ENCODE measurements around the gene DCX.

The DCX gene

DNA sequence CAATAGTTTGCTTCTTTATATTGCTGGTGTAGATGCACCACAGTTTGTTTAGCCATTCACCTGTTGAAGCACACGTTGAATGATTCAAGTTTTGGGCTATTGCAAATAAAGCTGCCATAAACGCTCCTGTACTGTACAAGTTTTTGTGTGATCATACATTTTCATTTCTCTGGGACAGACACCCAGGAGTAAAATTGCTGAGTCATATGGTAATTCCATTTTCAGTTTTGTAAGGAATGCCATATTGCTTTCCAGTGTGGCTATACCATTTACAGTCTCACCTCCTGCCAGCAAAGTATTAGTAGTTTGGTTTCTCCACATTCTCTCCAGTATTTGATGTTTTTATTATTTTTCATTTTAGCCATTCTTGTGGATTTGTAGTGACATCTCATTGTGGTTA is 109.7 kb downstream of the DCX start:
- Histone ChIP-seq H3K27me3 (ENCODE audit: control insufficient read depth, insufficient read depth, low read length) (peaks cover 24% of the 10 kb centered on the region), H3K36me3 (ENCODE audit: insufficient read depth, low read length) (no peaks in the 10 kb centered on the region), H3K4me3 (ENCODE audit: low read length) (no peak overlapping the region), H3K9me3 (replicated peaks; ENCODE audit: low read length) (no peaks in the 10 kb centered on the region), H3K4me2 (ENCODE audit: low read length) (no peak overlapping the region), H3K4me1 (ENCODE audit: control insufficient read depth, insufficient read depth, low read length) (no peaks in the 10 kb centered on the region), H3K9ac (ENCODE audit: low read depth, low read length) (no peak overlapping the region)

GRCh38 chrX:111288841-111289240 is 123.2 kb downstream of the DCX start:
- Histone ChIP-seq H3K9ac (ENCODE audit: low read depth, low read length) (no peak overlapping the region), H3K4me3 (ENCODE audit: low read length) (no peak overlapping the region), H3K4me1 (ENCODE audit: control insufficient read depth, insufficient read depth, low read length) (no peaks in the 10 kb centered on the region), H3K9me3 (replicated peaks; ENCODE audit: low read length) (no peaks in the 10 kb centered on the region), H3K36me3 (ENCODE audit: insufficient read depth, low read length) (no peaks in the 10 kb centered on the region), H3K27me3 (ENCODE audit: control insufficient read depth, insufficient read depth, low read length) (peaks cover 19% of the 10 kb centered on the region), H3K4me2 (ENCODE audit: low read length) (no peak overlapping the region)

DNA sequence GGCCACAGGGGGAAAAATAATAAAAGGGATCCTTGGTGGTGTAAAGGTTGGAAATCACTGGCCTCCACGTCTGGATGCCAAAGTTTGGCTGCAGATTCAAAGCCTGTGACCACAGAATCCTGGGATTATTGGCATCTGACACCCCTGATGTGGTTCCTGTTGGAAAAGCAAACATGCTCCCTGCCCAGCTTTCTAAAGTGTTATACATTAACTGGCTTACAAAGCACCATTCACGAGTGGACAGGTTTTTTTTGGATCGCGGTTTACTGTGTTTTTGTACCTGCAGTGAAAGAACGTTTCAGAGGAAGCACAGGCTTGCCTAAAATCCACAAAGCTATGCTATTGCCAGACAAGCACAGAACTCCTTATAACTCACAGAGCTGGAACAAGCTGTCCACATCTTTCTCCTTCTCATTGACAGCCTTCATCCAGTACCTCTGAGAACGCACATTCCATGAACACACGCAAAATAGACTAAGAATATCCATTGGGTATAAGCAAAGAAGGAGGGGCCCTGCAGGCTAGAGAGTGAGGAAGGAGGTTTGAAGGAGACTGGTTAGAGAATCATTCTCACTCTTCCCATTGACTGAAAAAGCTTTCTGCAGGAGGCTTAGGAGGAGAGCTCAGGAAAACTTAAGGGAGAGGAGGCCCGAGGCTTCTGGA is 127.2 kb downstream of the DCX start:
- Histone ChIP-seq H3K4me1 (ENCODE audit: control insufficient read depth, insufficient read depth, low read length) (no peaks in the 10 kb centered on the region), H3K9me3 (replicated peaks; ENCODE audit: low read length) (no peaks in the 10 kb centered on the region), H3K4me3 (ENCODE audit: low read length) (no peak overlapping the region), H3K27me3 (ENCODE audit: control insufficient read depth, insufficient read depth, low read length) (peaks cover 18% of the 10 kb centered on the region), H3K36me3 (ENCODE audit: insufficient read depth, low read length) (no peaks in the 10 kb centered on the region), H3K4me2 (ENCODE audit: low read length) (no peak overlapping the region), H3K9ac (ENCODE audit: low read depth, low read length) (no peak overlapping the region)

GRCh38 chrX:111283446-111283845 is 128.5 kb downstream of the DCX start:
- H3K4me1 ChIP-seq (ENCODE audit: control insufficient read depth, insufficient read depth, low read length): no peaks in the 10 kb centered on the region

DNA sequence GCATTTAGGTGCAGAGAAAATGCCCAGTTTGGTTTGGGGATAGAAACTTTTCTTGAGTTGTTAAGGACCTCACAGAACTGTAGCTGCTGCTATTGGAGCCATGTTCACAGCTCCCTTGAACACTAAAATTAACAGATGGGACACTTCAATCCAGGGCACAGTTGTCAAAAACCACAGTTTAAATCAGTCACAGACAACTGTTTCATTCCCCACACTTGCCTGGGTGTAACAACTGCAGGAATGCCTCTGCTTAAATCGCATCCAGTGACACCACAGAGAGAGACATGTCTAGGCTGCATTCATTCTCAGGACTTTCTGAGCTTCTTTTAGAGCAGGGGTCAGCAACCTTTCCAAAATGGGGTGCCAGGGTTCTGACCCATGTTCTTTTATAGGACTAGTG is 129.0 kb downstream of the DCX start:
- H3K4me2 ChIP-seq (ENCODE audit: low read length): no peak overlapping the region
- no peaks in the 10 kb centered on the region for H3K36me3 ChIP-seq (ENCODE audit: insufficient read depth, low read length)
- H3K27me3 ChIP-seq (ENCODE audit: control insufficient read depth, insufficient read depth, low read length): peaks cover 27% of the 10 kb centered on the region
- H3K9me3 ChIP-seq (replicated peaks; ENCODE audit: low read length): no peaks in the 10 kb centered on the region
- no peak overlapping the region for H3K9ac ChIP-seq (ENCODE audit: low read depth, low read length)
- no peak overlapping the region for H3K4me3 ChIP-seq (ENCODE audit: low read length)
- no peaks in the 10 kb centered on the region for H3K4me1 ChIP-seq (ENCODE audit: control insufficient read depth, insufficient read depth, low read length)

More at GRCh38 chrX:111283446-111283845, 128.5 kb downstream of the DCX start:
- no peak overlapping the region for H3K4me3 ChIP-seq (ENCODE audit: low read length)
- no peak overlapping the region for H3K4me2 ChIP-seq (ENCODE audit: low read length)
- peaks cover 26% of the 10 kb centered on the region for H3K27me3 ChIP-seq (ENCODE audit: control insufficient read depth, insufficient read depth, low read length)
- H3K9ac ChIP-seq (ENCODE audit: low read depth, low read length): no peak overlapping the region
- H3K9me3 ChIP-seq (replicated peaks; ENCODE audit: low read length): no peaks in the 10 kb centered on the region
- H3K36me3 ChIP-seq (ENCODE audit: insufficient read depth, low read length): no peaks in the 10 kb centered on the region

GRCh38 chrX:111282139-111282538 is 129.9 kb downstream of the DCX start:
- no peak overlapping the region for H3K4me2 ChIP-seq (ENCODE audit: low read length)
- peaks cover 31% of the 10 kb centered on the region for H3K27me3 ChIP-seq (ENCODE audit: control insufficient read depth, insufficient read depth, low read length)
- H3K36me3 ChIP-seq (ENCODE audit: insufficient read depth, low read length): no peaks in the 10 kb centered on the region
- no peaks in the 10 kb centered on the region for H3K4me1 ChIP-seq (ENCODE audit: control insufficient read depth, insufficient read depth, low read length)
- no peaks in the 10 kb centered on the region for H3K9me3 ChIP-seq (replicated peaks; ENCODE audit: low read length)
- no peak overlapping the region for H3K4me3 ChIP-seq (ENCODE audit: low read length)
- no peak overlapping the region for H3K9ac ChIP-seq (ENCODE audit: low read depth, low read length)

GRCh38 chrX:111270339-111270738 is 141.7 kb downstream of the DCX start, which contains the start of gene CAPN6:
TSS of gene CAPN6 (minus strand) at chrX:111270483. CDS start at chrX:111263936, 6,547 bp downstream.
- Histone ChIP-seq H3K9ac (ENCODE audit: low read depth, low read length) (no peak within 1 kb of the TSS), H3K4me3 (ENCODE audit: low read length) (no peak within 1 kb of the TSS), H3K4me2 (ENCODE audit: low read length) (no peak within 1 kb of the TSS), H3K36me3 (ENCODE audit: insufficient read depth, low read length) (no peaks in the 10 kb centered on the region), H3K27me3 (ENCODE audit: control insufficient read depth, insufficient read depth, low read length) (peaks cover 63% of the 10 kb centered on the region), H3K9me3 (replicated peaks; ENCODE audit: low read length) (no peaks in the 10 kb centered on the region), H3K4me1 (ENCODE audit: control insufficient read depth, insufficient read depth, low read length) (no peaks in the 10 kb centered on the region)

DNA sequence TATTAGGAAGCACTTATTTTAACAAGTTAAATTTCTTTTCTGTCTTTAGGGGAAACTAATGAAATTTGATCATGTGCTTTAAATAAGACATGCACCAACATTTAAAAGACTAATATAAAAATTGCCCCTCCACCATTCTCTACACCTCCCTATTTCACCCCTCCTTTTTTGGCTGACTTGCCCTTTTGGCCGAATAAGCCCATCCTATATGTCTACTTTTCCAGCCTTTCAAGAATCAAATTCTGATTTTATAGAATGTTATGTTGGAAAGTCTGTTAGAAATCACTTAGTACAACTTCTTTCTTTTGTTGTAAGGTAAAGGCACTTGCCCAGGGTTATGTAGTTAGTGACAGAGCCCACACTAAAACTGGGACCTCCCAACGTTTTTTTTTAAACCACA is 143.5 kb downstream of the DCX start:
- Histone ChIP-seq H3K36me3 (ENCODE audit: insufficient read depth, low read length) (no peaks in the 10 kb centered on the region), H3K4me1 (ENCODE audit: control insufficient read depth, insufficient read depth, low read length) (no peaks in the 10 kb centered on the region), H3K27me3 (ENCODE audit: control insufficient read depth, insufficient read depth, low read length) (peaks cover 69% of the 10 kb centered on the region), H3K9ac (ENCODE audit: low read depth, low read length) (no peak overlapping the region), H3K4me3 (ENCODE audit: low read length) (no peak overlapping the region), H3K4me2 (ENCODE audit: low read length) (no peak overlapping the region), H3K9me3 (replicated peaks; ENCODE audit: low read length) (no peaks in the 10 kb centered on the region)

DNA sequence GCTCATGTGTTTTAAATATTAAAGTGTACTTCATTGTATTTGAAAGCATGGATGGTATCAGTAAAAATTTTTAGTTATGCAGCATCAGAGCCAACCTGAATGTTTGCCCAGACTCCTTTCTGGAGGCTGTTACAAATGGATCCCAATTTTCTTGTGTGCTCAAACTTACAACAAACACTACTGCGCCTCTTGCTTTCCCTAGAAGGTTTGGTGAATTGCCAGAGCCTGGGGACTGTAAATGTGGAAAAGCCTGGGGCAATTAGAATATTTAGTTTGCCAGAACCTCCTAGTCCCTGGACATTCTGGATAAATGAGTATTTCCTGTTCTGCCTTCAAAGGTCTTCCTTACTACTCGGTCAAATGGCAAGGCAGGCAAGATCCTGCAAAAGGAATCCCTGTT is 146.5 kb downstream of the DCX start:
- peaks cover 55% of the 10 kb centered on the region for H3K27me3 ChIP-seq (ENCODE audit: control insufficient read depth, insufficient read depth, low read length)
- no peaks in the 10 kb centered on the region for H3K4me1 ChIP-seq (ENCODE audit: control insufficient read depth, insufficient read depth, low read length)
- no peak overlapping the region for H3K4me3 ChIP-seq (ENCODE audit: low read length)
- H3K9me3 ChIP-seq (replicated peaks; ENCODE audit: low read length): no peaks in the 10 kb centered on the region
- no peak overlapping the region for H3K9ac ChIP-seq (ENCODE audit: low read depth, low read length)
- H3K4me2 ChIP-seq (ENCODE audit: low read length): no peak overlapping the region
- no peaks in the 10 kb centered on the region for H3K36me3 ChIP-seq (ENCODE audit: insufficient read depth, low read length)

GRCh38 chrX:111264385-111264784 is 147.6 kb downstream of the DCX start:
- no peaks in the 10 kb centered on the region for H3K36me3 ChIP-seq (ENCODE audit: insufficient read depth, low read length)
- H3K4me2 ChIP-seq (ENCODE audit: low read length): no peak overlapping the region
- no peak overlapping the region for H3K9ac ChIP-seq (ENCODE audit: low read depth, low read length)
- no peaks in the 10 kb centered on the region for H3K9me3 ChIP-seq (replicated peaks; ENCODE audit: low read length)
- no peaks in the 10 kb centered on the region for H3K4me1 ChIP-seq (ENCODE audit: control insufficient read depth, insufficient read depth, low read length)
- peaks cover 58% of the 10 kb centered on the region for H3K27me3 ChIP-seq (ENCODE audit: control insufficient read depth, insufficient read depth, low read length)
- H3K4me3 ChIP-seq (ENCODE audit: low read length): no peak overlapping the region

DNA sequence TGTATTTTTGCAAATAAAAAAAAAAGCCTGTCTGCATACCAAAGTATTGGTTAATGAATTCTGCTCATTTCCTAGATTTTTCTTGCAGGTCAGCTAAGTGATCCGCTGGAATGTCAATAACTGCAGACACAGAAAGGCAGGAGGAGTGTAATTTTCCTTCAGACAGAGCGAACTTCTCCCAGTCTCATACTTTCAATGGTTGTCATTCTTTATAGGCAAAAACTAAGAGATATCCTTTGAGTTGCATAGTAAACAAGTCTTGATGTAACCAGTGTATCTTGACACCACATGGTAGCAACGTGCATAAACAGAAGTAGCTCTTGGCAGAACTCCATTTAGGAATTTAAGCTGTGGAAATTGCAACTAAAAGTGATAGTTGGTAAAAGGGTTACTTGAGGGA is 149.9 kb downstream of the DCX start:
- H3K9ac ChIP-seq (ENCODE audit: low read depth, low read length): no peak overlapping the region
- H3K27me3 ChIP-seq (ENCODE audit: control insufficient read depth, insufficient read depth, low read length): peaks cover 48% of the 10 kb centered on the region
- no peak overlapping the region for H3K4me2 ChIP-seq (ENCODE audit: low read length)
- H3K4me1 ChIP-seq (ENCODE audit: control insufficient read depth, insufficient read depth, low read length): no peaks in the 10 kb centered on the region
- H3K9me3 ChIP-seq (replicated peaks; ENCODE audit: low read length): no peaks in the 10 kb centered on the region
- no peak overlapping the region for H3K4me3 ChIP-seq (ENCODE audit: low read length)
- H3K36me3 ChIP-seq (ENCODE audit: insufficient read depth, low read length): no peaks in the 10 kb centered on the region

GRCh38 chrX:111260451-111260850 is 151.5 kb downstream of the DCX start:
- no peaks in the 10 kb centered on the region for H3K4me1 ChIP-seq (ENCODE audit: control insufficient read depth, insufficient read depth, low read length)
- H3K9ac ChIP-seq (ENCODE audit: low read depth, low read length): no peak overlapping the region
- no peak overlapping the region for H3K4me3 ChIP-seq (ENCODE audit: low read length)
- peaks cover 34% of the 10 kb centered on the region for H3K27me3 ChIP-seq (ENCODE audit: control insufficient read depth, insufficient read depth, low read length)
- no peaks in the 10 kb centered on the region for H3K36me3 ChIP-seq (ENCODE audit: insufficient read depth, low read length)
- H3K9me3 ChIP-seq (replicated peaks; ENCODE audit: low read length): no peaks in the 10 kb centered on the region
- no peak overlapping the region for H3K4me2 ChIP-seq (ENCODE audit: low read length)
